Fibroblast of lung (primary cell): ENCODE measurements around the gene KIF26A. TPM values are rescaled to one million over a fixed set of nuclear protein-coding genes. Genes with fewer than 3 reads are reported as not detected.

Experiments
- DNase-seq, 2 donors: peaks; one replicate each; pipeline versions ENCODE4 v3.0.0 to v3.0.0-alpha.2; 2010; ENCODE audit warnings: low read depth in 2 of 2
- H2AFZ ChIP-seq: 2 replicates; pipeline ENCODE4 v1.5.1; 2012; ENCODE audit warnings: low read length, control low read depth, inconsistent platforms
- H3K27ac ChIP-seq: 2 replicates; pipeline ENCODE4 v1.5.1; 2011; ENCODE audit warnings: low read length, control low read depth; ENCODE audit not compliant: insufficient read depth
- H3K27me3 ChIP-seq: 2 replicates; pipeline ENCODE4 v1.5.1; 2011; ENCODE audit warnings: mild to moderate bottlenecking, low read length; ENCODE audit not compliant: control insufficient read depth, insufficient read depth
- H3K36me3 ChIP-seq: 2 replicates; pipeline ENCODE4 v1.5.1; 2011; ENCODE audit warnings: low read length; ENCODE audit not compliant: control insufficient read depth, insufficient read depth
- H3K4me1 ChIP-seq: 2 replicates; pipeline ENCODE4 v1.5.1; 2011; ENCODE audit warnings: low read length; ENCODE audit not compliant: control insufficient read depth, insufficient read depth; ENCODE audit errors: extremely low read depth
- H3K4me2 ChIP-seq: 2 replicates; pipeline ENCODE4 v1.5.1; 2011; ENCODE audit warnings: low read length, control low read depth; ENCODE audit not compliant: insufficient read depth; ENCODE audit errors: extremely low read depth
- H3K4me3 ChIP-seq, 4 experiments: fragments of 200-600 bp in 1 of 4; sonication (generic) in 1 of 4; replicated peaks in 1 of 4; 2 replicates each; pipeline ENCODE4 v1.5.1; 2011 to 2016; ENCODE audit warnings: low read length in 4 of 4, low read depth in 3 of 4, mild to moderate bottlenecking in 3 of 4, control low read depth in 2 of 4, inconsistent platforms in 1 of 4, mixed read lengths in 1 of 4; ENCODE audit not compliant: insufficient read depth in 1 of 4; ENCODE audit errors: control extremely low read depth in 1 of 4
- H3K79me2 ChIP-seq: 2 replicates; pipeline ENCODE4 v1.5.1; 2012; ENCODE audit warnings: mild to moderate bottlenecking, low read length, inconsistent platforms; ENCODE audit not compliant: control insufficient read depth, insufficient read depth
- H3K9ac ChIP-seq: 2 replicates; pipeline ENCODE4 v1.5.1; 2011; ENCODE audit warnings: mild to moderate bottlenecking, low read length, control low read depth; ENCODE audit not compliant: insufficient read depth
- H3K9me3 ChIP-seq: 2 replicates; pipeline ENCODE4 v1.5.1; 2012; ENCODE audit warnings: low read depth, low read length; ENCODE audit not compliant: control insufficient read depth, insufficient read depth
- H4K20me1 ChIP-seq: 2 replicates; pipeline ENCODE4 v1.5.1; 2011; ENCODE audit warnings: low read length; ENCODE audit not compliant: control insufficient read depth, insufficient read depth; ENCODE audit errors: extremely low read depth
- EZH2 ChIP-seq: IDR thresholded peaks from 2 replicates; pipeline ENCODE4 v1.5.1; 2012; ENCODE audit warnings: low read length, control low read depth, mild to moderate bottlenecking; ENCODE audit errors: missing control alignments
- polyA plus RNA-seq, 2 donors: library from polyadenylated mRNA; depleted of rRNA in 1 of 2; stranded (reverse) in 1 of 2; unstranded in 1 of 2; fragments of >200 nt; gene quantifications; 2 replicates each; pipeline ENCODE4 v1.2.1, GENCODE V29; 2011 to 2012; ENCODE audit warnings: missing spikeins in 1 of 2
- total RNA-seq: library from RNA; depleted of rRNA; stranded (reverse); fragments of >200 nt; gene quantifications from 2 replicates; pipeline ENCODE4 v1.2.1, GENCODE V29; 2014
- TF ChIP-seq, protein P1 (sequence below), 2 donors: IDR thresholded peaks in 1 of 2; conservative IDR thresholded peaks in 1 of 2; 1 replicate in 1 of 2; 2 replicates in 1 of 2; pipeline ENCODE4 v1.5.1; 2011 to 2012; ENCODE audit warnings: low read length in 2 of 2, control low read depth in 1 of 2, inconsistent platforms in 1 of 2, low read depth in 1 of 2, mild to moderate bottlenecking in 1 of 2

KIF26A gene
- total and polyA plus RNA-seq, 2 donors (not counting 1 experiment from before 2014, with no cell fraction given), result 0.01 to 2.0 TPM

DNA sequence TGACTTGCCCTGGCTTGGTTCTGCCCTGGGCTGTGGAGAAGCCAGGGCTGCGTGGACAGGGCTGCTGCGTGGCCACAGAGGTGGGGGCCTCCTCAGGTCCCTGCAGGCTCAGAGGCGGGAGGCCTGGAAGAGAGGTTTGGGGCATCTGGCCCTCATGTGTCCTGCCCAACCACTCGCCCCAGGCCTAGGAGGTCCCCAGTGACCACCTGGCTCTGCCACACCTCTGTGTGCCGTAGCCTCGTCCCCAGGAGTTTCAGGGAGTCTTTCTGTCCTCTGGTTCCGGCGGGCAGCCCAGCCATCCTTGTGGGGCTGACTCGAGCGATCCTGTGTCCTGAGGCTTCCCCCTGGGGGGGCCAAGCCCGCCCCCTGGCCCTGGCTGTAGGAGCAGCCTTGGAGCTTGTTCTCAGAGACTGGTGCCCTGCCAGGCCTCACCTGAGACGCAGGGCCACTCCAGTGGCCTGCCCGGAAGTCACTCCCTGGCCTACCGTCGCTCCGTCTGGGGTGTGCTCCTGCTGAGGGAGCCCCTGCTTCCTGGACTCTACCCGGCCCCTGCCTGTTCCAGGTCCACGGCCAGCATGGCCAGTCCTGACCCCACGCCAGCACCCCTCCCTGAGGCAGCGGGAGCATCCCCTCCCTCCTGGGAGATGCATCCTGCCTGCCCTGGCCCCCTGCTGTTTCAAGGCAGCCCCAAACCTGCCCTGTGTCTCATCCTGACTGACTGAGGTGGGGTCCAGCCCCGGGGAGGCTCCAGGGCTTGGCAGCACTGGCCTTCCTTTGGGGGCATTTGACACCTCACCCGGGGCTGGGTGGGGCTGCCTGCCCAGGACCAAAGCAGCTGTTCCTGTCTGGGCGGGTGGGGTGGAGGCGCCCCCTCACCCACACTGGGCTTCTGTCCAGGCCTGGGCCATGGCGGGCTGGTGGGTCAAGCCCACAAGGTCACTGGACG is 39.0 kb upstream of the KIF26A start:
- Histone ChIP-seq H3K36me3 (no peaks in the 10 kb centered on the region), H3K4me3 (no peak overlapping the region), H4K20me1 (no peaks in the 10 kb centered on the region), H3K4me2 (no peak overlapping the region), H3K79me2 (no peaks in the 10 kb centered on the region), H3K9ac (no peak overlapping the region), H3K4me1 (no peaks in the 10 kb centered on the region), H2AFZ (no peak overlapping the region), H3K27me3 (no peaks in the 10 kb centered on the region), H3K27ac (no peak overlapping the region), H3K9me3 (no peaks in the 10 kb centered on the region)
- no peak for TF ChIP-seq EZH2
- TF ChIP-seq, protein P1, sequence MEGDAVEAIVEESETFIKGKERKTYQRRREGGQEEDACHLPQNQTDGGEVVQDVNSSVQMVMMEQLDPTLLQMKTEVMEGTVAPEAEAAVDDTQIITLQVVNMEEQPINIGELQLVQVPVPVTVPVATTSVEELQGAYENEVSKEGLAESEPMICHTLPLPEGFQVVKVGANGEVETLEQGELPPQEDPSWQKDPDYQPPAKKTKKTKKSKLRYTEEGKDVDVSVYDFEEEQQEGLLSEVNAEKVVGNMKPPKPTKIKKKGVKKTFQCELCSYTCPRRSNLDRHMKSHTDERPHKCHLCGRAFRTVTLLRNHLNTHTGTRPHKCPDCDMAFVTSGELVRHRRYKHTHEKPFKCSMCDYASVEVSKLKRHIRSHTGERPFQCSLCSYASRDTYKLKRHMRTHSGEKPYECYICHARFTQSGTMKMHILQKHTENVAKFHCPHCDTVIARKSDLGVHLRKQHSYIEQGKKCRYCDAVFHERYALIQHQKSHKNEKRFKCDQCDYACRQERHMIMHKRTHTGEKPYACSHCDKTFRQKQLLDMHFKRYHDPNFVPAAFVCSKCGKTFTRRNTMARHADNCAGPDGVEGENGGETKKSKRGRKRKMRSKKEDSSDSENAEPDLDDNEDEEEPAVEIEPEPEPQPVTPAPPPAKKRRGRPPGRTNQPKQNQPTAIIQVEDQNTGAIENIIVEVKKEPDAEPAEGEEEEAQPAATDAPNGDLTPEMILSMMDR (conservative IDR thresholded peaks at IDR 0.05 in 1 of 2, IDR thresholded peaks at IDR 0.05 in 1 of 2; ENCODE audit: low read depth in 1 of 2, low read length in 2 of 2), result no peak
- DNase-seq, result no peak

DNA sequence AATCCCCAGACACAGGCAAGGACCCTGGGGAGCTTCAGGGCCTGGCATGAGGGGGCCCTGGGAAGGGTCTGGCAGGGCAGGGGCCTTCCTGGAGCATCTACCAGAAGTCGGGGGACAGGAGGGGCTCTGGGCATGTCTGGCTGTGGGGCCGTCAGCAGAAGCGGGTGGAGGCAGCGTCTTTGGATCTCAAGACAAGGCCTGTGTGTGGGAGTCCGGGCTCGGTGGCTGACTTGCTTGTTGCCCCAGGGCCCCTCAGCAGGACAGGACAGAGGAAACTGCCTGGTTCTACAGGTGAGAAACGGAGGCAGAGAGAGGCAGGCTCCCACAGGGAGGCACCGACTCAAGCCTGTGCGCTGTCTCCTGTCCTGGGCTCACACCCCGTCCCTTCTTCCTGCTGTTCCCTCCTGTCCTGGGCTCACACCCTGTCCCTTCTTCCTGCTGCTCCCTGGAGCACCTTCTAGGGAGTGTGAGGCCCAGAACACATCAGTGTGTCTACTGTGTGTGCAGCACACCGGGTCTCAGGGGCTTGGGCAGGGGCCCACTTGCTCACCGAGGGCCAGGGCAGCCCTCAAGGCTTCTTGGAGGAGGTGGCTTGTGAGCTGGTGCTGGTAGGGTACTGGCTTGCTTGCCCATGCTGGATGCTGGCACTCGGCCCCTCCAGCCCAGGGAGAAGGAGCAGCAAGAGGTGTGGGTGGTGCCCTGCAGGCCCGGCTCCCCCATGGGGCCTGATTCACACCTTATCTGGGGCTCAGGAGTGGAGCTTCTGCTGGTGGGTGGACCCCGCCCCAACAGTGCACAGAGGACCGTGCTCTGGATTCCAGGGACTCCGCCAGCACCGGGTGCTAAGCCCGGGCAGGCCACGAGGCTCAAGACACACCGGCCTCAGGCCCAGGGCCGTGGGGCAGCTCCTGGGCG is 38.0 kb upstream of the KIF26A start:
- H3K4me3 ChIP-seq, result no peak overlapping the region
- H3K36me3 ChIP-seq, result no peaks in the 10 kb centered on the region
- no peaks in the 10 kb centered on the region for H4K20me1 ChIP-seq
- no peak for DNase-seq
- H2AFZ ChIP-seq, result no peak overlapping the region
- TF ChIP-seq EZH2, result no peak
- TF ChIP-seq, protein P1 (conservative IDR thresholded peaks at IDR 0.05 in 1 of 2, IDR thresholded peaks at IDR 0.05 in 1 of 2; ENCODE audit: low read depth in 1 of 2, low read length in 2 of 2), result no peak
- H3K9ac ChIP-seq, result no peak overlapping the region
- no peak overlapping the region for H3K27ac ChIP-seq
- H3K4me2 ChIP-seq, result no peak overlapping the region
- H3K79me2 ChIP-seq, result no peaks in the 10 kb centered on the region
- no peaks in the 10 kb centered on the region for H3K4me1 ChIP-seq
- H3K9me3 ChIP-seq, result no peaks in the 10 kb centered on the region
- H3K27me3 ChIP-seq, result no peaks in the 10 kb centered on the region

DNA sequence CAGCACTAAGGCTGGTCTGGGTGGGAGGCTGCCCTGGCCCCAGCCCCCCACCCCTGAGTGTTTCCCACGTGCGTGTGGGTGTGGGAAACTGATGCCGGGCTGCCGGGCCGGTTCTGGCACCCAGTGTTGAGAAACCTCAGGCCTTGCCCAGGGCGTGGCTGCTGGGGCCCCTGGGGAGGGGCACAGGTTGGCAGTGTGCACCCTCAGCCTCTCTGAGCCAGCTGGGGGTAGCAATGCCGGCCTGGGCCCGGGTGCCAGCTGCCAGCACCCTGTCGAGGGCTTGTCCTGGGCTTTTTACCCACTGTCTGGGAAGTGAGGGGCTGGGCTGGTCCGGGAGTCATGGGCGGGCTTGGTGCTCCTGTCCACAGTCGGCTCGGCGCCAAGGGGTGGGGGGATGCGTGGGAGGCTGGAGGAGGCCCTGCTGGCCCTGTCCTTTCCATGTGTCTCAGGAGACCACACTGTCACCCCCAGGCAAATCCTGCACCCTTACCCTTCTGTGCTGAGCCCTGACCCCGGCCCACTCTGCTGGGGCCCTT is 37.2 kb upstream of the KIF26A start:
- no peaks in the 10 kb centered on the region for H3K4me1 ChIP-seq
- no peak overlapping the region for H2AFZ ChIP-seq
- H3K36me3 ChIP-seq, result no peaks in the 10 kb centered on the region
- no peaks in the 10 kb centered on the region for H4K20me1 ChIP-seq
- H3K4me3 ChIP-seq, result no peak overlapping the region
- no peak for TF ChIP-seq EZH2
- TF ChIP-seq, protein P1 (conservative IDR thresholded peaks at IDR 0.05 in 1 of 2, IDR thresholded peaks at IDR 0.05 in 1 of 2; ENCODE audit: low read depth in 1 of 2, low read length in 2 of 2), result no peak
- H3K9ac ChIP-seq, result no peak overlapping the region
- no peaks in the 10 kb centered on the region for H3K79me2 ChIP-seq
- H3K4me2 ChIP-seq, result no peak overlapping the region
- H3K9me3 ChIP-seq, result no peaks in the 10 kb centered on the region
- H3K27me3 ChIP-seq, result no peaks in the 10 kb centered on the region
- no peak for DNase-seq
- no peak overlapping the region for H3K27ac ChIP-seq
